Activated CD4-positive, alpha-beta T cell treated with anti-CD3 and anti-CD28 coated beads, Interleukin-2, amount 50 U/mL, for 16 hours (primary cell): ENCODE results near the gene CAT.
"Not testable (repeated sequence)": the region's sequence is repeated elsewhere in the genome, so short reads cannot be mapped to it uniquely, and the experiment has no call there.

Experiments
- DNase-seq: peaks from one replicate; pipeline ENCODE4 v3.0.0-alpha.2; 2020

Gene CAT

DNA sequence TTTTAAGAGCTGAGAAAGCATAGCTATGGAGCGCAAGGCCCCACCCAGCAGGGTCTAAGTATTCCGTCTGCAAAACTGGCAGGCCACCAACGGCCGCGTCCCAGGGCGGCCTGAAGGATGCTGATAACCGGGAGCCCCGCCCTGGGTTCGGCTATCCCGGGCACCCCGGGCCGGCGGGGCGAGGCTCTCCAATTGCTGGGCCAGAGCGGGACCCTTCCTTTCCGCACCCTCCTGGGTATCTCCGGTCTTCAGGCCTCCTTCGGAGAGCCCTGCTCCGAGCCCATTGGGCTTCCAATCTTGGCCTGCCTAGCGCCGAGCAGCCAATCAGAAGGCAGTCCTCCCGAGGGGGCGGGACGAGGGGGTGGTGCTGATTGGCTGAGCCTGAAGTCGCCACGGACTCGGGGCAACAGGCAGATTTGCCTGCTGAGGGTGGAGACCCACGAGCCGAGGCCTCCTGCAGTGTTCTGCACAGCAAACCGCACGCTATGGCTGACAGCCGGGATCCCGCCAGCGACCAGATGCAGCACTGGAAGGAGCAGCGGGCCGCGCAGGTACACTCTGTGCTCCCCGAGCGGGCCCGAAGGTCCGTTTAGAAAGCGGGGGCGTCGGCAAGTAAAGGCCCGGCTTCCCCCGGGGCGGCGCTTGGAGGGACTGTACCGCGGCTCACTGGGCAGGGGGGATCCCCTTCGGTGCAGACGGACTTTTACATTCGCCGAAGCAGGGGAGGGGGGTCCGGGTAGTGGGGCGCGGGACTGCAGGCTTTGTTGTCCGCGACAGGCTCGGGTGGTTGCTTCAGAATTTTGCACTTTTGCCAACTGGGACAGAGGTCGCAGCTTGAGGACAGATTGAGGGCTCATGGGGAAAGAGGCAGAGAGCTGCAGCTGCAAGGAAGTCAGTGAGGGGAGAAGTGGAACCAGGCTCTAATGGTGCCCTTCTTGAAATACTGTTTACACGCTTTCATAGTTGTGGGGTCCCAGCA, at the start of gene CAT:
CAT (plus strand) TSS at position 406 of the 979 bp plus-strand sequence; CDS start at position 486, 80 bp downstream.
- peak; percentile 98 for DNase-seq

DNA sequence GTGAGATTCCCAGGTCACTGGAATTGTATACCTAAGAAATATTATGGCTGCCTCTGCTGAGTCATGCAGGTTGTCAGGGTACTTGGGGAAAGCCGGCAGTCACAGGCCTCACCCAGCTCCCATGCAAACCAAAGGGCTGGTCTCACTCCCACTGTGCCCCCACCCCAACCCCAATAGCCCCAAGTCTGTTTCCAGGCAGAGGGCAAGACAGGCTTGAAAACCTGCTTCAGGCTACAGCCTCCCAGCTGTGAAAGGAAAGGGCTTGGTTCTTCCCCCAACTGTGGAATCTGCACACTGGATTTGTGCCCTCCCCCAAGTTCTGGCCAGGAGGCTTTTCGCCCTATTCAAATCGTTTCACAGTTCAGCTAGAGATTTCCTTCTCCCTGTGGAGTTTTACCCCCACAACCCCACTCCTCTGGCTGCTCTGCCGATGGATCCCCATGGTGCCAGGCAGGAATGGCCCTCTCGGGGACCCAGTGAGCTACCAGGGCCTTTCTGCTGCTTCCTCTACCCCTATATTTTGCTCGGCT, 43.9 kb upstream of the CAT start:
- no peak for DNase-seq

DNA sequence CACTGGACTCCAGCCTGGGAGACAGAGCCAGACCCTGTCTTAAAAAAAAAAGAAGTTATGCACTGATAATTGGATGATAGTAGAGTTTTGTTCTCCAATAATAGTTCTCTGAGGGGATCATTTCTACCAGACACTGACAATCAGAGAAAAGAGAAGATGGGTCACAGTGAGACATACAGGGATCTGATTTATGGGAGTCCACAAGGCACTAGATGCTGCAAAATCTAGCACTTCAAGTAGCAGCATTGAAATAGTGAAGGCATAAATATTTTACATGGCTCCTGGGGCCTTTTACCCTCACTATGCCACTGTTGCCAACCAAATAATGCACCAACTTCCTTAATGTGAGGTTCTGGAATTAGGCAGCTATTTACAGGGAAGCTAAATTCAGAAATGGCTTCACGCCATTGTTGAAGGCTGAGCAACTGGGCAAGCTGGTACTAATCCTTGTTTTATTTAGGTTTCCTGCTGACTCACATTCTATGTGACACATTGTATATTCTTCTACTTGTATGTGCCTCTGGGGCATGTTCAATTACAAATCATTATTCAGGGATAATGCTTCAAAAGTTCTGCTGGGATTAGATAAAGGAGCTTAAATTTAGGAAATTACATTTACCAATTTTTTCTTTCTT, 42.7 kb upstream of the CAT start:
- no peak for DNase-seq

DNA sequence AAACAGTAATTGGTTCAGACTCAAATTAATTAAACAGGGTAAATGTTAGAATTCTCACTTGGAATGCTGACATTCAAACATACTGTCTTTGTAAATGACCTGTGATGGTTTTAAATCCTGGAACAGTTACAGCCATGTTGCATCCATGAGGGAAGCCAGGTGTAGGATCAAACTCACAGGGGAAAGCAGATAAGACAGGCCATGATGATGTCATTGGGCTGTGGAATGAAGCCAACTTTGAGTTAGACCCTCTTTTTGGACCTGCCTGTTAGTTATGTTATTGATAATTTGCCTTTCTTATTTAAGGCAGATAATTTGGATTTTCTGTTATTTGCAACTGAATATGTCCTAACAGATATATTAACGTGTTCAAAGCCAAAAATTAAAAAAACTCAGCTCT, 41.6 kb upstream of the CAT start:
- no peak for DNase-seq

DNA sequence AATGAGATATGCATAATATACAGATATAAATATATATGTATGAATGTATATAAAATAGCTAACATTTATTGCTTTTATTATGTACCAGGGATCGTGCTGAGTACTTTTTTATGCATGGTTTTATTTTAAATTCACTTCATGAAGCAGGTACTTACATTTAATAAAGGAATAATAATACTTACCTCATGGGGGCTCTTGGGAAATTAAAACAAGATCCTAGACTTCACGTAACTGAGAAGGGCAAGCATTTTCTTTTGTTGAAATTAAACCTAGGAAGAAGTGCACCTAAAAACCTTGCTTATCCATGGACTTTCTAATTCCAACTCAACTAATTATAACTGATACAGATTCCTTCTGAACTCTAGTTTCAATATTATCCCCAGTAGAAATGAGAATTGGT, 40.9 kb upstream of the CAT start:
- no peak for DNase-seq

DNA sequence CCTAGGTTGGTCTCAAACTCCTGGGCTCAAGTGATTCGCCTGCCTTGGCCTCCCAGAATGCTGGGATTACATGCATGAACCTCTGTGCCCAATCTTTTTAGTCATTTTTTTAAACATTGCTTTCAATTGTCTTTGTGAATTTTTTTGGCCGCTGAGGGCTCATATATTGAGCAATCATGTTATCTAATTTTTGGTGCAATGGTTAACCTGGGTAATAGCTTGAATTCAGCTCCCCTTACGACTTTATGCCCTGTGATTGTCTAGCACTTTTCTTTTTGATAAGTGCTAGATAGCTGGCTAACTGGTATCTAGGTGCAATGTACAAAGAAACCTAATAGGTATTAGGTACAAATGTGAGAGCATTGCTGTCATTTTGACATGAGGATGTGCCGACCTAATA, 35.3 kb upstream of the CAT start:
- no peak for DNase-seq

DNA sequence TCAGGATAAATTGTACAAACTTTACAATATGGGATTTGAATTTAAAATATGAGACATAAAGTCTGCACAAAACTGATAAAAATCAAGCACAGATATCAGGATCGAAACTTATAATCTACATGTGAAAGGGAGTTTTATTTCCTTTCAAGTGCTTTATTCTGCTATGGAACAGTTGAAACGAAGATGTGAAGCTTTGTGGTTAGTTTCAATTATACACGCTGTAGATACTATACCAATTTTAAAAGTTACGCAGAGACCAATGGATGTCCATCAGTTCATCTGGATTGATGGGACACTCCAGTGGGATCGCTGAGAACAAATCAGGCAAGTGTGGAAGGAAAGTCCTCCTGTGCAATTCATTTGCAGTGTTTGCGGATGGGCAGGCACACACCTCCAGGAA, 34.5 kb upstream of the CAT start:
- DNase-seq = no peak

DNA sequence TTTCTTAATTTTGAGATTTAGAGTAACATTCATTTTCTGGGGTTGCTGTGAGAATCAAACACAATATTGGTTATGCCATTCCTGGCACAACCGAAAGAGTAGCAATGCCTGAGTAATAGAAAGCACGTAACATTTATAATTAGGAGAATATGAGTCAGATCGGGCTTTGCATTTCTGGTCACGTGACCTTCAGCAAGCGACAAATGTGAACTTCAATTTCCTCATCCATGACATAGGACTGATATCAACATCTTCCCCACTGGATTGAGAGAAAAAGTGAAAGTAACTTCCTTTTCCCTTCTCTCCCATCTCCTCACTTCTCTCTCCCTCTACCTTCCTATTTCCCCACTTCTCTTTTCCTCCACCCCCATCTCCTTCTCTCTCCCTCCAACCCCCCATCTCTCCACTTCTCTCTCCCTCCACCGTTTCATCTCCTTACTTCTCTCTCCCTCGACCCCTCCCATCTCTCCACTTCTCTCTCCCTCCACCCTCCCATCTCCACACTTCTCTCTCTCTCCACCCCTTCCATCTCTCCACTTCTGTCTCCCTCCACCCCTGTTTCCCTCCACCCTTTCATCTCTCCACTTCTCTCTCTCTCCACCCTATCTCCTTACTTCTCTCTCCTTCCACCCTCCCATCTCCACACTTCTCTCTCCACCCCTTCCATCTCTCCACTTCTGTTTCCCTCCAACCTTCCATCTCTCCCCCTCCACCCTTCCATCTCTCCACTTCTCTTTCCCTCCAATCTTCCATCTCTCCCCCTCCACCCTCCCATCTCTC, 33.5 kb upstream of the CAT start:
- DNase-seq = peak; percentile 48

DNA sequence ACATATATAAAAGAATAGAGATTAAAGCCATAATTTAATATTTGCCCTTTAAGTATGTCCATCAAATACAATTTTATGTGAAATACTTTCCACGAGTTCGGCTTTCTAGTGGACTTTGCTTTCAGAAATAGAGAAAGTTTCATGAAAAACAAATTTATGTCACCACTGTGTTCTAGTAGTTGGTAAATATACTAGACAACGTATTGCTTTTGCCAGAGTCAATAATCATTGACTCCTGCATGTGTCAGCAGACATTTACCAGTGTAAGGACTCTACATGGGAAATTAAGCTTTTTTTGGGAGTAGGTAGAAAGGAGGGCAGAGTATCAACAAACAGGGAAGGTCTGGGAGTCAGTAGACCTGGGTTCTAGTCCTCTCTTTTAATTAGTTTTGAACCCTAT, 32.3 kb upstream of the CAT start:
- no peak for DNase-seq

DNA sequence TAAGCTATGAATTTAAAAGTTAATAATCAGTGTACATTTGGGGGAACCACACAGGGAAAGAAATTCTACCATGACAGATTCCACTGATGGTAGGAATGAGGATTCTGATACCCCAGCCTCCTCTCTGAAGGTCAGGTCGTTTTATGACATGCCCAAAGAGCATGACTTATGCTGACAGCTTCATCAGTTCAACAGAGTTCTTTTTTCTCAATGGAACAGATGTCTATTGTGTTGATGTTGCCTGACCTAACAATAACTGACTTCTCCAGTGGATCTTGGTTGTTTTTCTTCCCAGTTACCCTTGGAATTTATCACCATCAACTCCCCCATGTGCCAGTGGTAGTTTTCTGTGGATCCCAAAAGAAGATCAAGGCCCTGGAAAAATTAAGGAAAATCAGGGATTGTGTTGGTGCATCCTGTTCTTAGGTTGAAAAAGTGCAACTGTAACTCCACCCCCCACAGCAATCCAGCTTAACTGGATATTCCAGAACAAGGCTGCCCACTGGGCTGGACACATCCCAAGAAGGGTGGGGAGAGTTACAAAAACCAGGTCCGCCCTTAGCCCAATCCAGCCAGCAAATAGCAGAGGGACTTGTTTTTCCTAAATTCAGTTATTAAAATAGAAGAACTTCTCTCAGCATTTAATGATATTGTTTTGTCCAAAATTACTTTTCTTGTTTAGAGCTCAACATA, 31.5 kb upstream of the CAT start:
- no peak for DNase-seq

DNA sequence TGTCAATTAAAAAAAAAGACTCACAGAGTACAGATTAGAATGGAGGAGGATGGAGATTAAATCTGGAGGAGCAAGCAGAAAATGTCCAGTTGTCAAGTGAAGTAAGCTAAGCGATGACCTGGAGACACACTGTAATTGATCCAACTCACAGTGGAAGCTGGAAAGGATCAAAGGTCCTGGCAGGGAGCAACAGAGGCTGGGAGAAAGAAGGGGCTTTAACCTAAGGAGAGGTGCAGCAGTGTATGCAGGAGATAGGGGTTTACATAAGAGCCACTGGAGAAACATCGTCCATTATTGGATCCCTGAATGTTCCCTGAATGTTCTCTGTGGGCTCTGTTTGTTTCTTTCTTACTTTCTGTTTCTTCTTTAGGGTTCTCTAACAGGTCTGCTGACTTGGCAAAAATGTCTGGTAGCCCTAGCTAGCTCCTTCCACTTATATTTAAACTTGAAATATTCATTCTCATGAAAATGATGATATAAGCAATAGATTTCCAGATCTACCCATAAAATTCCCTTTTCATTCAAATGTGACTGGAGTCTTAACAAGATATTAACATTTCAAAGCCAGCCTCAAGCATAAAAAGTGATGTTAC, 30.1 kb upstream of the CAT start:
- no peak for DNase-seq

DNA sequence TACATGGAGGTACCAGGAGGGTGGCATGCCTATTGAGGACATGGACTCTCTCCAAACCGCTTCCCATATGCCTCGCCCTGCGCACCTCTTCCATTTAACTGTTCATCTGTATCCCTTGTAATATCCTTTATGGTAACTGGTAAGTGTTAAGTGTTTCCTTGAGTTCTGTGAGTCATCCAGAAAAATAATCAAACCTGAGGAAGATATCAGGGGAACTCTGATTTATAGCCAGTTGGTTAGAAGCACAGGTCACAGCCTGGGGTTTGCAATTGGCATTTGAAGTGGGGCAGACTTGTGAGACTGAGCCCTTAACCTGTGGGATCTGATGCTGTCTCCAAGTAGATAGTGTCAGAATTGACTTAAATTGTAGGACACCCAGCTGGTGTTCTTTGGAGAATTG, 27.6 kb upstream of the CAT start:
- DNase-seq = no peak

DNA sequence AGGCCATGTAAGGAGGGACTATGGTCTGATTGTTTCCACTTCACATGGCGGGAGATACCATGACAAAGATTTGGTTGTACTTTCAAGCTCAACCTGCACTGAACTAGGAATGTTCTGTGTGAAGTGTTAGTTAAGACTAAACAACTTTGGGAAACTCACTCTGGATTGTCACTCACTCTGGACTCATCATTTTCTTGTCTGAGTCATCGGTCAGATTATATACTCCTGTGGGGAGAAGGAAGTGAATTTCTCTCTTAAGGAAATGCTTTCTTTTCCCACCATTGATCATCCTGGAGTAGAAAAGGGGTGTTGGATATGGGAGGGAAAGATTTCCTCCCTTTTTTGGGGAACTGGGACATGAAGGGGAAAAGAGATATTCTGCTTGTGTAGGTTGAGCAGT, 26.9 kb upstream of the CAT start:
- DNase-seq = no peak

DNA sequence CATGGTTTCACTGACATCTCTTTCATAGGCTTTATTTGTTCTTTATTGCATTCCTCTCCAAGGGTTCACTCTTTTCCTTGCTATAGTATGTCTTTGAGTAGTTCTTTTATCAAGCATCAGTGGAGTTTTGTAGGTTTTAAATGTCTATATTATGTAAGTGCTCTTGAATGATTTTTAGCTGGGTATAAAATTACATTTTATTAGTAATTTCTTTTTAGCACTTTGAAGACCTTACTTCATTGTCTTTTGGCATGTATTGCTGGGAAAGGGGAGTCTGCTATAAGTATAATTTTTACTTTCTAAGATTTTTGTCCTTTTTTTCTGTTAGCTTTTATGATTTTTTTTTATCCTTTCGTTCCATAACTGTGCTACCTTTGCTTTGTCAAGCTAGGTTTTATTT, 25.5 kb upstream of the CAT start:
- DNase-seq = no peak

DNA sequence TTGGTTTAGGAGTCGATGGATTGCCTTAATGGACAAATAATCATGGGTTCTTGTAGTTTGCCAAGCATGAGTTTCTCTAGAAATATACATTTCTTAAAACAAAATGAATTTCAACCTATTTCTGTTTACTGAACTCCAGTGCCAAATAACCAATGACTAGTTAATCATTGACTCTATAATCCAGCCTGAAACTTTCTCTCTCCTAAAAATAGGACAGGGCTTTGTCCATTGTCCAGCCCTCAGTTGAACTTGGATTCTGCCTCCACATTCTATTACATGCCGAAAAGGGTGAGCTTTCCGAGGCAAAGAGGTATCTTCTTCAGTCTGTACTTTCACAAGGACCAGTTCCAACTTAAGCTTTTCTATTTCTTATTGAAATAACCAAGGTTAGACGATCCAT, 23.2 kb upstream of the CAT start:
- no peak for DNase-seq

DNA sequence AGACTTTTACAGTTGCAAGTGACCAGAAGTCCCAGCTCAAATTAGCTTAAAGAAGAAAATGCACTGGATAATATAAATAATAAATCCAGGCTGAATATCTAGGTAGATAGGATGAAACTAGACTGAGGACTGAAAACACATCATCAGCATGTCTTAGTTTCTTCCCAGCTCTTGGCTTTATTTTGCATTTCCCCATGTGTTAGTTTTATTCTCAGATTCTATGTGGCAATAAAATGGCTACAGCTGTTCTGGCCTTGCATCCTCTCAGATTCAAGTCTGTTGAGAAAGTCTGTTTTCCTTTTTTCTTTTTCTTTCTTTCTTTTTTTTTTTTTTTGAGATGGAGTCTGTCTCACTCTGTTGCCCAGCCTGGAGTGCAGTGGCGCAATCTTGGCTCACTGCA, 22.6 kb upstream of the CAT start:
- DNase-seq = no peak

DNA sequence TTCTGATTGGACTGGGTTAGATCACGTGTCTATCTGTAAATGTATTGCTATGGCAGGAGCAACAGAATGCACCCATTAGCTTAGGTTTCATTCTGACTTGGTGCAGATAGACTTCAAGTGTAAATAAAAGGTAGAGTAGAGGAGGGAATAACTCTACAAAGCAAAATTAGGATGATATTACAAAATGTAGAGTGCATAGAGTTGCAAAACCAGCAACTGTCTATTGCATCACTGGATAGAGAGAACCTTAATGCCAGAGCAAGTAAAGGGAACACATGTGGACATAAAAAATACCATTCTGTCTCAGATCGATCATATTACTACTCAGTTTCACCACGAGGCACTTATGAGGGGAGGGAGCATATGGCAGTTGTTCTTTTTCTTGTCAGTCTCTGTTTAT, 22.0 kb upstream of the CAT start:
- no peak for DNase-seq

DNA sequence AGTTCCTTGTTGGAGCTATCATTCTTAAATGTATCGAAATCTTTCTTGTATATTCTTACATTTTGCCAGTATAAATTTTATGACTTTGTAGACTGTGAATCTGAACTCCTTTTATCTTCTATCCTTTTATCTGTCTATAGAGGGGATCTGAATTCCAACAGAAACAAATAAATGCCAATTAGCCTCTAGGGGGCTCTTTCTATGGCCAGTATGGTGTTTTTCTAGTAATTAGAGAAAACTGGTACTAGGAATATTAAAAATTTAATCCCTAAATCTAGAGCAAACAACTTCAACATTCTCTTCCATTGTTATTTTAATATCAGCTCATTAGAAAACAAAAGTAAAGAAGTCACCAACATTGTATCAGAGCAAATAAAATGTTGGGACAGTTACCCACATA, 21.5 kb upstream of the CAT start:
- DNase-seq = no peak

DNA sequence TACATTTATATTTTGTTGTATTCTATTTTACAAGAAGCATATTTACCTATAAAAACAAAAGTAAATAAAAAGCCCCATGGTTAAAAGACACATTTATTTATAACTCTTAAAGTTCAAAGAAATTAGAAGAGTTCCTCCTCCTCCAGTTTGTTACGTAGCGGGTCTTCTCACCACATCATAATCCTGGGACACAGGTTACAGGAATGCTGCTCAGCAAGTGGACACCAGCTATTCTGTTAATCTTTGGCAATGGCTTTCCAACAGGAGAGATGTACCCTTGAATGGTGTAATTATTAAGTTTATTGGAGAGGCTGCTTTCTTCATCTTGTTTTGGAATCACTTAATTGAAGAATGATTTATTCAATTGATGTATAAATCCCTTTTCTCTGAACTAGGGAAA, 19.6 kb upstream of the CAT start:
- no peak for DNase-seq

DNA sequence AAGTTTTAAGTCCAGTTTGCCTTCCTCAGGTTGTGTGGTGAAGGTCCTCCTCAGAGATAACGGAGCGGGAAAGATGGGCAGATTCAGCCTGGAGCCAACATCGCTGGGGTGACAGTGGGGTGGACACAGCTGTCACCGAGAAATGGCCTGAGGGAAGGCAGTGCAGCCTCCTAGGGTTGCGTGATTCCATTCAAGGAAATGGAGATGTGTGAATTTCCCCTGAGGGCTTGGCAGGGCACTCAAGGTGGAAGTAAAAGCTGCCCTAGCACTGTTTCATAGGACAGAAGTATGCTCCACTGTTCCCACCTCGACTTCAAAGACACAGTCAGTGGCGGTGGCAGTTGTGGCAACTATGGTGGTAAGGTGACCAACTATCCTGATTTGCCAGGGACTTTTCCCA, 15.4 kb upstream of the CAT start:
- DNase-seq = no peak

DNA sequence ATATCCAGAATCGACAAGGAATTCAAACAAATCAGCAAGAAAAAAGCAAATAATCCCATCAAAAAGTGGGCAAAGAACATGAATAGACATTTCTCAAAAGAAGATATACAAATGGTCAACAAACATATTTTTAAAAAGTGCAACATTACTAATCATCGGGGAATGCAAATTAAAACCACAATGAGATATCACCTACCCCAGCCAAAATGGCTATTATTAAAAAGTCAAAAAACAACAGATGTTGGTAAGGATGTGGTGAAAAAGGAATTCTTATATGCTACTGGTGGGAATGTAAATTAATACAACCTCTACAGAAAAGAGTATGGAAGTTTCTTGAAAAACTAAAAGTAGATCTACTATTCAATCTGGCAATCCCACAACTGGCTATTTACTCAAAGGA, 13.9 kb upstream of the CAT start:
- not testable (repeated sequence) for DNase-seq

DNA sequence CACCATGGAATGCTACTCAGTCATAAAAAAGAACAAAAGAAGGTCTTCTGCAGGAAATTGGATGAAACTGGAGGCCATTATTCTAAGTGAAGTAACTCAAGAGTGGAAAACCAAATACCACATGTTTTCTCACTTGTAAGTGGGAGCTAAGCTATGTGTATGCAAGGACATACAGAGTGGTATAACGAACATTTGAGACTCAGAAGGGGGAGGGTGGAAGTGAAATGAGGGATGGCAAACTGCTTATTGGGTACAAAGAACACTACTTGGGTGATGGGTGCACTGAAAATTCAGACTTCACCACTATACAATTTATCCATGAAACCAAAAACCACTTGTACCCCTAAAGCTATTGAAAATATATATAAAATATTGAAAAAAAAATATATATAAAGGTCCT, 13.4 kb upstream of the CAT start:
- DNase-seq = no peak
